Left ventricle myocardium inferior (tissue), 1 donor: ENCODE measurements around the gene MS4A2. TPM values are rescaled to one million over a fixed set of nuclear protein-coding genes. Genes with fewer than 3 reads are reported as not detected.
"Not testable (repeated sequence)": the region's sequence is repeated elsewhere in the genome, so short reads cannot be mapped to it uniquely, and the experiment has no call there.

Source experiments
- DNase-seq: peaks from one replicate; pipeline ENCODE4 v3.0.0-alpha.2; 2020
- H3K27ac ChIP-seq: fragments of 200-600 bp; replicated peaks from 2 replicates; pipeline ENCODE4 v1.8.0; 2021
- H3K27me3 ChIP-seq: fragments of 200-600 bp; 2 replicates; pipeline ENCODE4 v1.8.0; 2021; ENCODE audit warnings: low read depth
- H3K36me3 ChIP-seq: fragments of 200-600 bp; 2 replicates; pipeline ENCODE4 v1.8.0; 2021
- H3K4me1 ChIP-seq: fragments of 200-600 bp; 2 replicates; pipeline ENCODE4 v1.8.0; 2021
- H3K4me3 ChIP-seq: fragments of 200-600 bp; 2 replicates; pipeline ENCODE4 v1.8.0; 2021; ENCODE audit warnings: mild to moderate bottlenecking, moderate library complexity
- H3K9me3 ChIP-seq: fragments of 200-600 bp; replicated peaks from 2 replicates; pipeline ENCODE4 v1.8.0; 2021
- CTCF ChIP-seq: fragments of 200-600 bp; IDR thresholded peaks from 2 replicates; pipeline ENCODE4 v1.8.0; 2021; ENCODE audit warnings: antibody characterized with exemption, mild to moderate bottlenecking, borderline replicate concordance
- intact Hi-C: fragments of 100-400 bp; cut with micrococcal nuclease; formaldehyde crosslinking; loops from one replicate; pipeline ENCODE4 v1.11.0; 2022
- long read RNA-seq: library from polyadenylated mRNA; unstranded; transcript quantifications from one replicate; pipeline ENCODE4 v2.0.0, GENCODE V29; 2021
- total RNA-seq: library from RNA; stranded (reverse); fragmentation: NEBNext Ultra II Directional; extraction: Animal tissue kit (Norgen Biotek cat#: 25700); gene quantifications from one replicate; pipeline ENCODE4 v1.2.1, GENCODE V29; 2021
- donor health status: DM: no; HTN: yes; CAD: no; lungs with severe emphysema.

Gene MS4A2
- total RNA-seq, result 0.41 TPM
- long read RNA-seq, result 0 reads

GRCh38 chr11:60088364-60088763, at the start of gene MS4A2:
Gene MS4A2, plus strand, starts transcription at chr11:60088664. Its CDS starts 102 bp downstream, at chr11:60088766.
- Histone ChIP-seq H3K9me3 (no peaks in the 10 kb centered on the region), H3K27me3 (no peaks in the 10 kb centered on the region), H3K4me1 (no peaks in the 10 kb centered on the region), H3K36me3 (no peaks in the 10 kb centered on the region), H3K4me3 (no peak within 1 kb of the TSS), H3K27ac (no peak within 1 kb of the TSS)
- DNase-seq, result no peak
- intact Hi-C loops, result no loop called here
- TF ChIP-seq CTCF, result no peak

DNA sequence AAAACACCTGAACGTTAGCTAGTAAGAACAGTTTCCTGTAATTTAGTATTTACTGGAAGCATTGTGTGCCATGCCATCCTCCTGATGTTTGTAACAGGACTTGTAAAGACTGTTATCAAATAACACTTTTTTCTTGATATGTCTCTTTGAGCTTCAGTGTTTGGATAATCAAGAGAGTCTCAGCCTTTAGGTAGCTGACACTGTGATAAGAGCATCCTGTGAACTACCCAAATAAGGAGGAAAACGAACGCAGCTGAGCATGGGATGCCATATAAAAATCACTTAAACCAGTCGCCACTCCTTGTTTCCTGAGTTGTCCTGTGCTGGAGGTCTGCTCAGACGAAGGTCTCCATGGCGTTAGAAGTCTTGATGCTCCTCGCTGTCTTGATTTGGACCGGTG, 48.4 kb upstream of the MS4A2 start, which contains the start of gene OOSP2:
TSS of gene OOSP2 (plus strand) at position 301 of the 400 bp plus-strand sequence. CDS start at position 352, 51 bp downstream.
- Histone ChIP-seq H3K4me3 (no peak within 1 kb of the TSS), H3K4me1 (no peaks in the 10 kb centered on the region), H3K9me3 (no peaks in the 10 kb centered on the region), H3K36me3 (no peaks in the 10 kb centered on the region), H3K27ac (no peak within 1 kb of the TSS), H3K27me3 (no peaks in the 10 kb centered on the region)
- DNase-seq, result no peak
- TF ChIP-seq CTCF, result no peak
- intact Hi-C loops, result no loop called here

GRCh38 chr11:60050422-60050821, 38.0 kb upstream of the MS4A2 start:
- H3K4me1 ChIP-seq, DNase-seq, H3K27ac ChIP-seq, H3K9me3 ChIP-seq, H3K4me3 ChIP-seq, H3K27me3 ChIP-seq, intact Hi-C loops, H3K36me3 ChIP-seq: not testable (repeated sequence)

DNA sequence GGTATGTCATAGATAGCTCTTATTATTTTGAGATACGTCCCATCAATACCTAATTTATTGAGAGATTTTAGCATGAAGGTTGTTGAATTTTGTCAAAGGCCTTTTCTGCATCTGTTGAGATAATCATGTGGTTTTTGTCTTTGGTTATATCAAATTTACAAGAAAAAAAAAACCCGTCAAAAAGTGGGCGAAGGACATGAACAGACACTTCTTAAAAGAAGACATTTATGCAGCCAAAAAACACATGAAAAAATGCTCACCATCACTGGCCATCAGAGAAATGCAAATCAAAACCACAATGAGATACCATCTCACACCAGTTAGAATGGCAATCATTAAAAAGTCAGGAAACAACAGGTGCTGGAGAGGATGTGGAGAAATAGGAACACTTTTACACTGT, 37.6 kb upstream of the MS4A2 start:
- H3K4me1 ChIP-seq, H3K27ac ChIP-seq, intact Hi-C loops, H3K9me3 ChIP-seq, DNase-seq, H3K27me3 ChIP-seq, H3K4me3 ChIP-seq, H3K36me3 ChIP-seq: not testable (repeated sequence)

DNA sequence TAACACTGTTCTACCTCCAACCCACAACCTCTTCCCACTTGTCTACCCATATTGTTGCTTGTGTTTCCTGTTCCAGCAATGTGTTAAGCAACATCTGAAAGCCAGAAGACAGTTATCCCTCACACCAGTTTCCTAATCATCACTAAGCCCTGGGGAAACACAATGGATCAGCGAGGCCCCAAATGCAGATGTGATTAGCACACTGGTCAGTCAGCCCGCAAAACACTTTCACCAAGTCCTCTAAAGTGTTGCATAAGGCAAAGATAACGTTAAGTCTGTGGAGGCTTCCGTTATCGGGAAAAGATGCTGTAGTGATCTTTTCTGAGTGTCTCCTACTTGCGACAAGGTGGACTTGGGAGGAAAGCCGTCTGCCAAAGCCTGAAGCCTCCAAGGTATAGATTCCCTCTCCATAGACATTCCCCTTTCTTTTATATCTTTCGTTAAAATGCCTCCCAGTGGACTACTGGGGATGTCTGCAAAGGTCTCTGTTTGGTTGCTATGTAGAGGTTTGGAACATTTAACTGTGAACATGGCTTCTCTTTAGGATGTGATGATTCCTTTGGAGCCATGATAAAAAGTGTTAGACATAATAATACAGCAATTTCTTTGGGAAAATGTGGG, 32.0 kb upstream of the MS4A2 start, which contains the start of gene MS4A3:
TSS of gene MS4A3 (plus strand) at position 317 of the 621 bp plus-strand sequence. CDS start 4,496 bp downstream, outside the sequence.
- no peaks in the 10 kb centered on the region for H3K36me3 ChIP-seq
- no peak within 1 kb of the TSS for H3K27ac ChIP-seq
- intact Hi-C loops, result no loop called here
- H3K27me3 ChIP-seq, result no peaks in the 10 kb centered on the region
- H3K9me3 ChIP-seq, result peaks cover 5% of the 10 kb centered on the region
- H3K4me3 ChIP-seq, result no peak within 1 kb of the TSS
- TF ChIP-seq CTCF, result no peak
- DNase-seq, result no peak
- H3K4me1 ChIP-seq, result no peaks in the 10 kb centered on the region

DNA sequence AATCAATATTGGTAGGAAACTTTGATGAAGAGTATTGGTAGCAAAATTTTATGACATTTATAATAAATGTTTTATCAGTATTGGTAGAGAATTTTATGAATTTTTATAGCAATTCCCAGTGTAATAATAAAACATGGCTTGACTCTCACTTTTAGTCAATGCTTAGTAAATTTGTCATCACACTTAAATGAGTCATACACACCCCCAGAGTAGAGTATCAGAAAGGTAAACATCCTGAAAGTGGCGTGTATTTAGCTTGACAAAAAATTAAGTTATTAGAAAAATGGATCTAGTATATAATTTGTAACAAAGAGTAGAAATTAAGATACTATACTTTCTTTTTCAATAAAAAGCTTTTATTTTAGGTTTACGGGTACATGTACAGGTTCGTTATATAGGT, 29.4 kb upstream of the MS4A2 start:
- no peak for DNase-seq
- H3K27me3 ChIP-seq, result no peaks in the 10 kb centered on the region
- no peak overlapping the region for H3K27ac ChIP-seq
- H3K9me3 ChIP-seq, result peaks cover 5% of the 10 kb centered on the region
- no peak for TF ChIP-seq CTCF
- H3K4me3 ChIP-seq, result no peak overlapping the region
- no peaks in the 10 kb centered on the region for H3K4me1 ChIP-seq
- no peaks in the 10 kb centered on the region for H3K36me3 ChIP-seq
- intact Hi-C loops, result no loop called here
